Islet precursor cell (in vitro differentiated cells): ENCODE data around the gene SCRT2.
"Not testable (repeated sequence)": the region's sequence is repeated elsewhere in the genome, so short reads cannot be mapped to it uniquely, and the experiment has no call there.

Experiments used
- DNase-seq: peaks from one replicate; pipeline ENCODE4 v3.0.0-alpha.2; 2018

Gene SCRT2

GRCh38 chr20:650954-651353, 24.6 kb downstream of the SCRT2 start:
- DNase-seq, result no peak

DNA sequence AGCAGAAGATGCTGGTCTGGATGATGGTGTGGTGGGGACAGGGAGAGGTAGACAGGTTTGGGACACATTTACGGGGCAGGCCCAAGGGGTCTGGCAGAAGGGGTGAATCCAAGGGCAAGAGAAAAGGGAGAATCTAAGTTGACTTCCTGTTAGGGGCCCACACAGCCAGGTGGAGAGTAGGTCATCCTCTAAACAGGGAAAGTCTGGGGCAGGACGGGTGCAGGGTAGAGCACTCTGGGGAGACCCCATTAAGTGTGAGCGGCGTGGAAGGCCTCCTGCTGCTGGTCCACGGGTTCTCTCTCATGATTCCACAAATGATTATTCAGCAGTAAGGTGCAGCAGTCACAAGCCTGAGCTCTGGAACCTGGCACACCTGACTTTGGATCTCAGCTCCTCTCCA, 25.3 kb downstream of the SCRT2 start:
- DNase-seq, result no peak

GRCh38 chr20:647479-648019, 28.1 kb downstream of the SCRT2 start:
- DNase-seq, result no peak

GRCh38 chr20:646868-647233, 28.8 kb downstream of the SCRT2 start:
- DNase-seq, result no peak

DNA sequence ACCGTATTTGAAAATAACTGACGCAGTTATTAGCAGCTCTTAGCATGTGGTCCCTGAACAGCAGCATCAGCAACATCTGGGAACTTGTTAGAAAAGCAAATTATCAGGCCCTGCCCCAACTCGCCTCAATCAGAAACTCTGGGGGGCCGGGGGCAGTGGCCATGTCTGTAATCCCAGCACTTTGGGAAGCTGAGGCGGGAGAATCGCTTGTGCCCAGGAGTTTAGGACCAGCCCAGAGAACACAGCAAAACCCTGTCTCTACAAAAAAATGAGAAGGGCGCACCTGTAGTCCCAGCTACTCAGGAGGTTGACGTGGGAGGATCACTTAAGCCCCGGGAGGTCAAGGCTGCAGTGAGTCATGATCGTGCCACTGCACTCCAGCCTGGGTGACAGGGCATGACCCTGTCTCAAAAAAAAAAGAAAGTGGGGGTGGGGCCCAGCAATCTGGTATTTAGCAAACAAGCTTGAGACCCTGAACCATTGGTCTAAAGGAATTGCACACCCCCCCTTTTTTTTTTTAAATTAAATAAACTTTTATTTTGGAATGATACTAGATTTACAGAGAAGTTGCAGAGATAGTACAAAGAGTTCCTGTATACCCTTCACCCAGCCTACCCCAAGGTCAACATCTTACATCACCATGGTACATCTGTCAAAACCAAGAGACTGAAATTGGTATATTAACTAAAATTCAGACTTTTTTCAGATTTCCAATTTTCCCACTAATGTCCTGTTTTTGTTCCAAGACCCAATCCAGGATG, 29.3 kb downstream of the SCRT2 start:
- DNase-seq, result no peak

DNA sequence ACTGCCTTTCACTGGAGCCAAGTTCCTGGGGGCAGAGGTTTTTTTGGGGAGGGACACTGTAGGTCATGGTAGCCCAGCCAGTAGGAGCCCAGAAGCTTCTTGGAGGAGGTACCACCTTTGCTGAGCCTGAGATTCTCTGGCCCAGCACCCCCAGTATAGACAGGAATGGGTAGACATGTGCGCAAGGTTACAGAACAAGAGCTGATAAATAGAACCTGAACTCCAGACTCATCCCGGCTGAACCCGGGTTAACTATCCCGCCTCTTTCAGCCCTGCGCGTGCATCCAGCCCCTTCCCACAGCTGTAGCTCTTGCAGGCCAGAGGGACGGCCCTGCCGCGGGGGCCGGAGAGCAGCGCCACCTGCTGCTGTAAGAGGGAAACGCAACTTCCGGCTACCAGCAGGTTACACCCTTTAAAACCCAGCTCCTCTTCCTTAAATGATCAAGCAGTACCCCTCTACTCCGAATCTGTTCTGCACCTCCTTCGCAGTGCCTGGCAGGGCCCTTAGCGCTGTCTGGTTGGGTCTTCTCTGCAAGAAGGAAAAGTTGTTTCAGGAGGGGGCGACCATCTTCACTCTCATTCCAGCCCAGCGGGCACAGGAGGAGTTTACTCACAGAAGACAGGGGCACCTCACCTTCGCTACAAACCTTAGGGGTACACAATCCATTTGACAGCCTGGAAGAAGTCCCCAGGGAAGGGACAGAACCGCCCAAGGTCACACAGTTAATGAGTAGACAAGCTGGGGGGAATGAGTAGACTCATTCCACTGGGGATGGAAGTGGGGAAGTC, 30.1 kb downstream of the SCRT2 start:
- peak; percentile 93 for DNase-seq

- DNase-seq, result no peak
Measured at GRCh38 chr20:644692-645317, 30.8 kb downstream of the SCRT2 start.

DNA sequence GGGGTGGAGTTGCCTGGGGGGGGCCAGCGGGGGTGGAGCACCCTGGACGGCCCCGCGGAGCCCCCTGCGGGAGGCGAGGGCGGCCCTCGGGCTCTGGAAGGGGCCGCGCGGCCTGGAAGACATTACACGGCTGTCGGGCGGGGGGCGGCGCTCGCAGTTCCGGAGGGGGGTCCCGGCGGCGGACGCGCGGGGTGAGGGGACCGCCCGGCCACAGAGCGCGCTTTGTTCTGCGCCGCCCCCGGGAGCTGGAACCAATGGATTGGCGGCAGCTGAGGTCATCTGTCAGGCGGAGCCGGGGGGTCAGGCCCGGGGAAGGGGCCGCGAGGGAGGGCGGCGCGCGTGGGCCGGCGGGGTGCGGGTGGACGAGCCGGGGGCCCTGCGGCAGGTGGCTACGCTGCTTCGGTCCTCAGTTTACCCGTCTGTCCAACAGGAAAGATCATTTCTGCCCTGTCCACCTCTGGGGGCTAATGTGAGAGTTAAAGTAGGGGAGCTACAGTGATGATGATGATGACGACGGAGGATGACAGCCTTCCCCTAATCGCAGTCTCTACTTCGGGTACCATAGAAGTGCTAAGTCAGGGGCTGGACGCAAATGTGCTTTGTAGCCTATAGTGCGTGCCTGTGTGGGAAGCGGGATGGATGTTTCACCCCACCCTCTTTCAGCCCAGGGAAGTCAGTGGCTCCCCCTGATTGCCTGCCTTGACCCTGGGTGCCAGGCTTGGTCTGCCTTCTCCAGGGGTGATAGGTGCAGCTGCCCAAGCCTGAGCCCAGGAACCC, 33.0 kb downstream of the SCRT2 start:
- peak; percentile 86 for DNase-seq

- not testable (repeated sequence) for DNase-seq
Measured at GRCh38 chr20:642013-642397, 33.6 kb downstream of the SCRT2 start.

DNA sequence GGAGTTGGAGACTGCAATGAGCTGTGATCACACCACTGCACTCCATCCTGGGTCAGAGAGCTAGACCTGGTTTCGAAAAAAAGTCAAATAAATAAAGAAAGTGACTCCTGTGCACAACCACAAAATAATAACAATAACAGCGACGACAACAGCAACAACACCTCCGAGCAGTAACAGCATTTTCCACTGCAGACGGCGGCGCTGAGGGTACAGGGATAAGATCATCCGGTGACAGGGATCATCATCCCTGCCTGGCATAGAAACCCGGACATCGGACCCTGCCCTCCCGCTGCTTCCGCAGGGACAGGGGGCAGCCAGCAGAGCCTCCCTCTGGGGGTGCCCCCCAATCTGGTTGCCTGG, 34.1 kb downstream of the SCRT2 start:
- DNase-seq, result peak; percentile 83

DNA sequence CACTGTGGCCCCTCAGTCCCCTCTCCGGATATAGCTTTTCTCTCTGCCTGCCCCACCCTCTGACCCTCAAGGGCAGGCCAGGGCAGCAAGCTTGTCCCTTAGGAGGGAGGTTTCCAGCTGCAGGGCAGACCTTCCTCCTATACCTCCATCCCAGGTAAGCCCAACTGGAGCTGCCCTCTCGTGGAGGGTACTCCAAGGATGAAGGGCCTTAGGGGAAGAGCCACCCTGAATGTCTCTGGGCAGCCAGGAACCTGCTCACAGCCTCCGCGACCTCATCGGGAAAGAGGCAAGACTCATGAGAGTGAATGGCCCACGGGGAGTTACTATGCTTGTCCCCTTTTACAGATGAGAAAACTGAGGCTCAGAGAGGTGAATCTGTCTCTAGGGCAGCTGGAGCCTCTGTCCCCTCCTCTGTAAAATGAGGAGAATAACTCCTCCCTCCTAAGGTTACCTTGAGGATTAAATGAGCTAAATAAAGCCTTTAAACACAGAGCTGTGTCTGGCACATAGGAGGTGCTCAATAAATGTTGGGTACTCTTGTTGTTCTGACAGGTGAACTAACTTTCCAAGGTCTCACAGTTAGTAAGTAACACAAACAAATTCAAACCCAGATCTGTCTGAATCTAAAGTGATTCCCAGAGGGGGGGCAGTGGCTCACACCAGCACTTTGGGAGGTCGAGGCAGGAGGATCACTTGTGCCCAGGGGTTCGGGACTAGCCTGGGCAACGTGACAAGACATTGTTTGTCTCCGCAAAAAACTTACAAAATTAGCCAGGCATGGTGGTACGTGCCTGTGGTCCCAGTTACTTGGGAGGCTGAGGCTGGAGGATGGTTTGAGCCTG, 34.7 kb downstream of the SCRT2 start:
- DNase-seq, result no peak

GRCh38 chr20:638579-638978, 37.0 kb downstream of the SCRT2 start:
- DNase-seq, result no peak

DNA sequence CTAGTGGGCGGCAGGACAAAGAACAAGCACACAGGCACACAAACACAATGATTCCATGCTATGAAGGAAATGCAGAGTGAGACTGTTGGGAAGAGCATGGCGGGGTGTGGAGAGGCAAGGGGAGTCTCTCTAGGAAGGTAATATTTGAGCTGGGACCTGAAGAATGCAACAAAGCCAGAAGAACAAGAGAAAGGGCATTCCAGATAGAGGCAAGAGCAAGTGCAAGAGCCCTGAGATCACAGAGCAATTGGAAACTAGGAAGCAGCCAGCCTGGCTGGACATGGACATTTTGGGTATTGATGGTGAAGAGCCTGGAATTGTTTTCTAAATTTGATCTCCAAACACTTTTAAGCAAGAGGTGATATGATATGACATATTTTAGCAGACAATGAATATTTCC, 38.0 kb downstream of the SCRT2 start:
- no peak for DNase-seq

GRCh38 chr20:635893-636338, 39.7 kb downstream of the SCRT2 start:
- no peak for DNase-seq

GRCh38 chr20:635028-635892, 40.3 kb downstream of the SCRT2 start:
- DNase-seq, result no peak

DNA sequence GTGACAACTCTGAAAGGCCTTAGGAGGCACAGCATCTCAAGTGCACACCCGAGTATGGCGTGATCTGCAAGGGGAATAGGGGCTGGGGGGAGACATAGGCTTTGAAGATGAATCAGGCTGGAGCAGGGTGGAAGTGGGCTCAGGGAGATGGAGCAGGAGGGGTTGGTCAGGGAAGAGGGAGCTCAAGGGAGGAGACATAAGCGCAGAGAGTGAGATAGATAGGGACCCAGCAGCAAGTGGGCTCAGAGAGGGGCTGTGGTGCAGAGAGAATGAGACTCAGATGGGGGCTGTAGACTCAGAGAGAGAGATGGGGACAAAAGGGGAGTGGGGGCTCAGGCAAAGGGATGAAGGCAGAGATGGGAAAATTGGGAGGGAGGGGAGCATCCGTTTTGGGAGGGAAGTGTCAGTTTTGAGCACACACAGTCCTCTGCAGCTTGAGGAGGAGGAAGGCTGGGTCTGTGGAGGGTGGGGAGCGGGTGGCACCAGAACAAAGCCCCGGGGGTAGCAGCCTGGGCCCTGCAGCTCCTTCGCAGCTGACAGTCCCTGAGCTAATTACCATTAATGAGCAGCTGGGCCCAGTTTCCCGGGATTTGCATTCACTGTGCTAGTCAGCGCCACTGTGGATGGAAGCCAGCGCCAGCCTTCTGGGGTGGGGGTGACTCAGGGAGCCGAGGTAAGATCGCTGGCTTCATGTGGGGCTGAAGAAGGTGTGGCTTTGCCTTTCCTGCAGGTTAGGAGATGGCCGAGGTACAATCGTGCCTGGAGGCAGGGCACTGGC, 41.3 kb downstream of the SCRT2 start:
- DNase-seq, result no peak

DNA sequence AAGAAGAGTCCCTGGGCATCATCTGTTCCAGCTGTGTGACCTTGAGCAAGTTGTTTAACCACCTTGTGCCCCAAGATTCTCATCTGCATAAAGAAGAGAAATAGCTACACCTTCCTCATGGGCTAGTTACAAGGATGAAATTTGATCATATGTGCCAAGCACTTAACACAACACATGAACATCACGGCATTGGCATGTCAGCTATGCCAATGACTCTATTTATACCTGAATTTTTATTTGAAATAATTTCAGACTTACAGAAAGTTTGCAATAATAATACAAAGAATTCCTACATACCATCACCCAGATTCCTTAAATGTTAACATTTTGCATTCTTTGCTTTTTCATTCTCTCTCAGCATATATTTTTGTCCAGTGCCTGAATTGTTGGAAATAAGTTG, 44.5 kb downstream of the SCRT2 start:
- DNase-seq, result no peak

DNA sequence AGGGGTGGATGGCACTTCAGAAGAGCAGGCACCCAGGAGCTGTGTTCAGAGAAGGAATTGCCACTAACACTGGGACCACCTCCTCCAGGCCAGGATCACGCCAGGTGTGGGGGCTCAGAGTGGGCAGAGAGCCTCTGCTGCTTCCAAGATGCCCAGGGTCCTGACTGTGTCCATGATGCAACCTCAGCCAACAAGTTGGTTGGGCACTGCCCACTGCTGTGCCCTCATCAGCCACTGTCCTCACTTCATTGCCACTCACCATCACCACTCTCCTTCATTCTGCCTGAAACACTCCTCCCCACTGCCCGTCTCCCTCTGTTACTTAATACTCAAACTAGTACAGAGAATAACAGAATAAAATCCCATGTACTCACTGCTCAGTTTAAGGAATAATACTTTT, 49.0 kb downstream of the SCRT2 start:
- no peak for DNase-seq

- no peak for DNase-seq
Measured at GRCh38 chr20:625360-625932, 50.2 kb downstream of the SCRT2 start.

DNA sequence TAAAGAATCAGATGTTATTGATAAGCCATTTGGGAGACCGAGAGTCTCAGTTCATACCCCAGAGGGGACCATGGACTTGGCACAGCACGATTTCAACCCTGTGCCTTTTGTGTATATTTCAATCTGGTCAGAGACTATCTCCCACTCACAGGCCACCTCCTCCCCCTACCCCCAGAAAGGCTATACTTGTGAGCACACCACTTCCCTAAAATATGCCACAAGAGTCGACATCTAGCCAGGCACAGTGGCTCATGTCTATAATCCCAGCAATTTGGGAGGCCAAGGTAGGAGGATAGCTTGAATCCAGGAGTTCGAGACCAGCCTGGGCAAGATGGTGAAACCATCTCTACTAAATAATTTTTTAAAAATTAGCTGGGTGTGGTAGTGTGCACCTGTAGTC, 51.9 kb downstream of the SCRT2 start:
- DNase-seq, result no peak
